WI38 (cell line): ENCODE data around the gene SEPTIN5.

Experiments
- H3K4me3 ChIP-seq: 2 replicates; pipeline ENCODE4 v1.5.1; 2011; ENCODE audit warnings: low read depth, mild to moderate bottlenecking, control low read depth, low read length
- TF ChIP-seq, protein P1 (sequence below): IDR thresholded peaks from 2 replicates; pipeline ENCODE4 v1.5.1; 2012; ENCODE audit warnings: low read depth, mild to moderate bottlenecking, control low read depth, low read length

The SEPTIN5 gene

DNA sequence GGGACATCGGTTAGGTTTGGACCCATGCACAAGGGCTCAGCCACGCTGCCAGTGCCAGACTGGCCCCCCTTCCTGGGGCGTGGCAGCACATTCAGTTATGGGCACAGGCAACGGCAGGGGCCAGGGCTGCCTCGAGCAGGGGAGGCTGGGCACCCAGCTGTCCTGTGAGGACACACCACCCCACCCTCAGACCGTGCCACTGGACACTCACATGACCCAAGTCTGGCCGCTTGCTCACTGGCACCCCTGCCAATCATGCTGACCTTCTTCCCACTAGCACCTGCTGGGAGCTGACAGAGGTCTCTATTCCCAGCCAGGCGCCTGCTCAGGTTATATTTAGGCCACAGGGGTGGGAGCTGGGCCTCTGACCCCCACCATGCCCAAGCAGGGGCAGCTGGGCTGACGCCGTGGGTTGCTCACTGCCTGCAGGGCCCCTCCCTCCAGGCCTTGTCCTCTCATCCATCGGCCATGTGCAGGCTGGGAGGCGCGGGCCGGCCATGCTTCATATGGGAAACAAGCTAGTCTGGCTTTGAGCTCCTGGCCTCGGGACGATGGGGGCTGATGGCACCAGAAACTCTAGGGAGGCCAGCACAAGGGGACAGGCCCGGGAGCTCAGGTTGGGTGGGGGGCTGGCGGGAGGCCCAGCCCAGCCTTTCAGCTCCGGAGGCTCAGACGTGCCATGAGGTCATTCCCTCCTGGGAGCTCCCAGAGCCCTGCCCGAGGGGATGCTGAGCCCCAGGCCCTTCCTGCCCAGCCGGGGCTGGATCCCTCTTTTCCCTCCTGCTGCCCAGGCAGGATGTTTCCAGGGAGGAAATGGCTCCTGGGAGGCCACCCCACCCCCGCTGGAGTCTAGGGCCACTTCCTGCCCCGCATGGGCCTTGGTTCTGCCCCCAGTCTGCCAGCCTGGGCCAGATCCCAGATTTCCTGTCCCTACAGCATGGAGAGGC is 31.1 kb downstream of the SEPTIN5 start:
- H3K4me3 ChIP-seq = no peak overlapping the region
- TF ChIP-seq, protein P1, sequence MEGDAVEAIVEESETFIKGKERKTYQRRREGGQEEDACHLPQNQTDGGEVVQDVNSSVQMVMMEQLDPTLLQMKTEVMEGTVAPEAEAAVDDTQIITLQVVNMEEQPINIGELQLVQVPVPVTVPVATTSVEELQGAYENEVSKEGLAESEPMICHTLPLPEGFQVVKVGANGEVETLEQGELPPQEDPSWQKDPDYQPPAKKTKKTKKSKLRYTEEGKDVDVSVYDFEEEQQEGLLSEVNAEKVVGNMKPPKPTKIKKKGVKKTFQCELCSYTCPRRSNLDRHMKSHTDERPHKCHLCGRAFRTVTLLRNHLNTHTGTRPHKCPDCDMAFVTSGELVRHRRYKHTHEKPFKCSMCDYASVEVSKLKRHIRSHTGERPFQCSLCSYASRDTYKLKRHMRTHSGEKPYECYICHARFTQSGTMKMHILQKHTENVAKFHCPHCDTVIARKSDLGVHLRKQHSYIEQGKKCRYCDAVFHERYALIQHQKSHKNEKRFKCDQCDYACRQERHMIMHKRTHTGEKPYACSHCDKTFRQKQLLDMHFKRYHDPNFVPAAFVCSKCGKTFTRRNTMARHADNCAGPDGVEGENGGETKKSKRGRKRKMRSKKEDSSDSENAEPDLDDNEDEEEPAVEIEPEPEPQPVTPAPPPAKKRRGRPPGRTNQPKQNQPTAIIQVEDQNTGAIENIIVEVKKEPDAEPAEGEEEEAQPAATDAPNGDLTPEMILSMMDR = no peak

DNA sequence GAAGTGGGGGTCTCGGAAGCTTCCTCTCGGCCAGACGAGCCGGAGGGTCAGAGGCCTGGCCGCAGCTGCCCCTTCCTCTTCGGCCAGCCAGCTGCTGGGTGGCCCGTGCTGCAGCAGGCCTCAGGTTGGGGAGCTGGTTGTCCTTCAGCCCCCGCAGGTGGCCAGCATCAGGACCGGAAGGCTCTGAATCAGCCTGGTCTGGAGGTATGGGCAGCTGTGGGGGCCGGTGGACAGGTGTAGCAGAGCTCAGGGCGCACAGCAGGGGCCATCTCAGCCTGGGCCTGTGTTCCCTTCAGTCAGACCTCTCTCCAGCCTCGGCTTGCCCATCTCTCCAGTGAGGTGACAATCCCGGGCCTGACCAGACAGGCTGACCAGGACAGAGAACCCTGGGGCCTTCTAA is 32.4 kb downstream of the SEPTIN5 start:
- H3K4me3 ChIP-seq = no peak overlapping the region
- TF ChIP-seq, protein P1 = no peak

DNA sequence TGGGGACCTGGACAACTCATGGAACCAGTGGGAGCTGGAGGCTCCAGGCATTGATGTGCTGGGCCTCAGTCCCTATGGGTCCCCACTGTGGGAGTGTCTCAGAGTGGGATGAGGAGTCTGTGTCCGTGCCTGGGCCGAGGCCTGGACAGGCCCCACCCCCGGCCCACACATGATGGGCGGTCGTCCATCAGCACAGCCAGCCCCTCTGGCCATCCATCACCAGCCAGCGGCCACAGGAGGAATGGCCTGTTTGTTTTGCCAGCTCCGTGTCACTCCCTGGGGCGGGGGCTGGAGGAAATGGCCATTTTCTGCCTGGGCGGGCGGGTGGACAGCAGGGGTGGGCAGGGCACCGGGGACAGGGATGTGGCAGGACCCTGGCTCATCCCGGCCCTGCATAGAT is 33.2 kb downstream of the SEPTIN5 start:
- H3K4me3 ChIP-seq = no peak overlapping the region
- TF ChIP-seq, protein P1 = no peak

DNA sequence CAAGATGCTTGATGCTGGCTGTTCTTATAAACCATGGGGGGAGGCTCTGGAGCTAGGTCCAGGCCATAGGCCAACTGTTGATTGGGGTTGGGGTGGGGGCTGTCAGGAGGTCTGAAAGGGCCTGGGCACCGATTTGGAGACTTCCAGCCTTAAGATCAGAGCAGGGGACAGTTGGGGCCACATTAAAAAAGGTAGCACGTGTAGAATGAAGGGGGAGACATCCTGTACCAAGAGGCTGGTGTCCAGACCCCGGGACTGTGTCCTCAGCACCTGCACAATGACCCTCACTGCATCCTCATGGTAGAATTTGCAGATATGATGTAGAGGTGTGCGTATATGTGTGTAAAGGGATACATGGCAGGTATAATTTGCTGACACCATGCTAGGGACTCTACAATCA is 33.8 kb downstream of the SEPTIN5 start:
- H3K4me3 ChIP-seq = no peak overlapping the region
- TF ChIP-seq, protein P1 = no peak

DNA sequence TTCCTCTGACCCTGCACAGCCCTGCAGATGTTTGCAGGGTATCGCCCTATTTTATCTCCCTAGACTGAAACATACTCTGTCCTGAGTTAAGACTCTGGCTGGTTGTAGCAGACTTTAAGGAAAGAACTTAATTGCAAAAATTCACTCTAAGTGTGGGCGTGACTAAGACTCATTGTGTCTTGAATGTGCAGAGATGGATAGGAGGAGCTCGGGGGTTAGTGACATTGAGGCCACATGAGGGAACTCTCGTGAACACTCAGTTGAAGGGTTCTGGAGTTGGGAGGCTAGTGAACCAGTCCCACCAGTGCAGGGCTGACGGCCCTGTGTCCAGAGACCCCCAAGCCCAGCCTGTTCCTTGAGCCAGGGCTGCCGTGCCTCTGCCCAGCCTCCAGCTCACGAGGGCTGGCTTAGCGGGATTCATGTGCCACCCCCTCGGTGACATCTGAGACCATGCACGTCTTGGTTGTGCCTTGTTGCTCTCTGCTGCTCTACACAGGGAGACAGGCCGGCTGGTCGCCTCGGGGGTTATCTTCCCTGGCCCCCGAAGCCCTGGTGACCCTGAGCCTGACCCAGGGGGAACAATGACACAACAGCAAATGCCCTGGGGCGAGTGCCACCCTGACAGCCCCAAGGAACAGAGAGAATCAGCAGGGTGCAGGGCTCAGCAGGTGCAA is 34.8 kb downstream of the SEPTIN5 start:
- no peak overlapping the region for H3K4me3 ChIP-seq
- TF ChIP-seq, protein P1 = no peak

DNA sequence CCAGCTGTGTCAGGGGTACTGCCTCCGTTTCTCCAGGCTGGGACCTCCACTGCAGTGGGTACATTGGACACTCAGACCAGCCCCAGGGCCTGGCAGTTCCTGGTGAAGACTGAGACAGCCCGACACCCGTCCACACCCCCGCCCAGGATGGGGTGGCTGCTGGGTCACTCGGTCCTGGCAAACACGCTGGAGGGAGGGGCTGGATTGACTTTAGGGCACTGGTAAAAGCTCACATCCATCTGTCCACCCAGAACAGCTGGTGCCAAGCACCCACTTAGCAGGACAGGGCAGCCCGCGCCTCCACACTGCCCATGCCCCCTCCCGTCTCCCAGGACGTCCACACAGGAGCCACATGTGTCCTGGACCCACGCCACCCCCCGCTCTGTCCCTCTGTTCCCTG is 35.6 kb downstream of the SEPTIN5 start:
- TF ChIP-seq, protein P1 = no peak
- H3K4me3 ChIP-seq = no peak overlapping the region
